MM.1S (cell line): ENCODE results near the gene TEK.

Experiments used
- CTCF ChIP-seq: fragments of 300-600 bp; sonication (generic); IDR thresholded peaks from 2 replicates; pipeline ENCODE4 v1.5.1; 2016; ENCODE audit warnings: antibody characterized with exemption, low read length, mixed read lengths
- EZH2 ChIP-seq: fragments of 300-600 bp; sonication (generic); optimal IDR thresholded peaks from 2 replicates; pipeline ENCODE3; 2017; ENCODE audit warnings: low read depth, mild to moderate bottlenecking, antibody characterized with exemption, low read length, mixed read lengths

GRCh38 chr9:27090231-27090630, 18.8 kb upstream of the TEK start:
- no peak for TF ChIP-seq CTCF
- TF ChIP-seq EZH2: no peak
